ENCODE measurements around the gene GAMT.
"Not testable (repeated sequence)": the region's sequence is repeated elsewhere in the genome, so short reads cannot be mapped to it uniquely, and the experiment has no call there.

GAMT gene

GRCh38 chr19:1433119-1434039 is 32.0 kb upstream of the GAMT start:
- DNase-seq = no peak

- DNase-seq = no peak
Observed at GRCh38 chr19:1432507-1432887, 31.2 kb upstream of the GAMT start.

- no peak for DNase-seq
Observed at GRCh38 chr19:1431759-1432506, 30.6 kb upstream of the GAMT start.

- no peak for DNase-seq
Observed at GRCh38 chr19:1430246-1430645, 28.9 kb upstream of the GAMT start.

GRCh38 chr19:1429750-1430149 is 28.4 kb upstream of the GAMT start:
- no peak for DNase-seq

- DNase-seq = no peak
Observed at GRCh38 chr19:1428738-1429391, 27.5 kb upstream of the GAMT start.

- no peak for DNase-seq
Observed at GRCh38 chr19:1427221-1427920, 26.0 kb upstream of the GAMT start.

GRCh38 chr19:1426736-1427135 is 25.4 kb upstream of the GAMT start:
- DNase-seq = no peak

GRCh38 chr19:1425902-1426301 is 24.6 kb upstream of the GAMT start:
- DNase-seq = no peak

GRCh38 chr19:1425102-1425837 is 23.9 kb upstream of the GAMT start:
- DNase-seq = no peak

- DNase-seq = no peak
Observed at GRCh38 chr19:1424192-1424955, 23.0 kb upstream of the GAMT start.

GRCh38 chr19:1423436-1424191 is 22.3 kb upstream of the GAMT start:
- no peak for DNase-seq

GRCh38 chr19:1422943-1423342 is 21.6 kb upstream of the GAMT start:
- no peak for DNase-seq

GRCh38 chr19:1422360-1422759 is 21.0 kb upstream of the GAMT start:
- DNase-seq = no peak

GRCh38 chr19:1421958-1422305 is 20.6 kb upstream of the GAMT start:
- no peak for DNase-seq

- DNase-seq = no peak
Observed at GRCh38 chr19:1421218-1421957, 20.0 kb upstream of the GAMT start.

- no peak for DNase-seq
Observed at GRCh38 chr19:1420590-1420989, 19.2 kb upstream of the GAMT start.

- not testable (repeated sequence) for DNase-seq
Observed at GRCh38 chr19:1420085-1420484, 18.7 kb upstream of the GAMT start.

GRCh38 chr19:1418951-1419738 is 17.8 kb upstream of the GAMT start:
- no peak for DNase-seq

GRCh38 chr19:1418496-1418775 is 17.1 kb upstream of the GAMT start:
- DNase-seq = no peak
